PFSK-1 (cell line): ENCODE results near the gene PCDHGA8.

Source experiments
- FOXP2 ChIP-seq: optimal IDR thresholded peaks from 2 replicates; pipeline ENCODE3; 2011; ENCODE audit warnings: borderline replicate concordance, control low read depth, inconsistent platforms; ENCODE audit not compliant: insufficient read depth; ENCODE audit errors: extremely low read length, extremely low read depth
- POLR2AphosphoS5 ChIP-seq: IDR thresholded peaks from 2 replicates; pipeline ENCODE4 v1.6.1; 2012; ENCODE audit warnings: low read depth, mild to moderate bottlenecking, control low read depth, low read length, moderate library complexity
- SIN3A ChIP-seq: IDR thresholded peaks from 2 replicates; pipeline ENCODE4 v1.6.1; 2012; ENCODE audit warnings: mild to moderate bottlenecking, low read length, moderate library complexity, borderline replicate concordance; ENCODE audit not compliant: insufficient read depth
- TAF1 ChIP-seq: IDR thresholded peaks from 2 replicates; pipeline ENCODE4 v1.6.1; 2012; ENCODE audit warnings: low read length, control low read depth, borderline replicate concordance; ENCODE audit not compliant: insufficient read depth
- TF ChIP-seq, protein P1 (sequence below), 2 experiments: IDR thresholded peaks; 2 replicates each; pipeline versions ENCODE4 v1.6.1 to v1.8.0; 2011 to 2012; ENCODE audit warnings: low read depth in 2 of 2, low read length in 2 of 2, control low read depth in 1 of 2, inconsistent platforms in 1 of 2, mild to moderate bottlenecking in 1 of 2, moderate library complexity in 1 of 2; ENCODE audit not compliant: insufficient read depth in 1 of 2

Gene PCDHGA8

DNA sequence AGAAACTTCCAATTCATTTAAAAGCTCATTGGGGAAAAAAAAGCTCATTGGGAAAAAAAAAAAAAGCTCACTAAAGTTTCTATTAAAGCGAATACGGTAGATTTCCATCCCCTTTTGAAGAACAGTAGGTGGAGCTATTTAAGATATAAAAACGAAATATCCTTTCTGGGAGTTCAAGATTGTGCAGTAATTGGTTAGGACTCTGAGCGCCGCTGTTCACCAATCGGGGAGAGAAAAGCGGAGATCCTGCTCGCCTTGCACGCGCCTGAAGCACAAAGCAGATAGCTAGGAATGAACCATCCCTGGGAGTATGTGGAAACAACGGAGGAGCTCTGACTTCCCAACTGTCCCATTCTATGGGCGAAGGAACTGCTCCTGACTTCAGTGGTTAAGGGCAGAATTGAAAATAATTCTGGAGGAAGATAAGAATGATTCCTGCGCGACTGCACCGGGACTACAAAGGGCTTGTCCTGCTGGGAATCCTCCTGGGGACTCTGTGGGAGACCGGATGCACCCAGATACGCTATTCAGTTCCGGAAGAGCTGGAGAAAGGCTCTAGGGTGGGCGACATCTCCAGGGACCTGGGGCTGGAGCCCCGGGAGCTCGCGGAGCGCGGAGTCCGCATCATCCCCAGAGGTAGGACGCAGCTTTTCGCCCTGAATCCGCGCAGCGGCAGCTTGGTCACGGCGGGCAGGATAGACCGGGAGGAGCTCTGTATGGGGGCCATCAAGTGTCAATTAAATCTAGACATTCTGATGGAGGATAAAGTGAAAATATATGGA, 38.1 kb downstream of the PCDHGA8 start, which contains the start of gene PCDHGA12:
TSS of gene PCDHGA12 (plus strand) at position 176 of the 782 bp plus-strand sequence. CDS start at position 429, 253 bp downstream.
- TF ChIP-seq TAF1 (no peak), SIN3A (no peak), FOXP2 (no peak), POLR2AphosphoS5 (no peak)
- TF ChIP-seq, protein P1, sequence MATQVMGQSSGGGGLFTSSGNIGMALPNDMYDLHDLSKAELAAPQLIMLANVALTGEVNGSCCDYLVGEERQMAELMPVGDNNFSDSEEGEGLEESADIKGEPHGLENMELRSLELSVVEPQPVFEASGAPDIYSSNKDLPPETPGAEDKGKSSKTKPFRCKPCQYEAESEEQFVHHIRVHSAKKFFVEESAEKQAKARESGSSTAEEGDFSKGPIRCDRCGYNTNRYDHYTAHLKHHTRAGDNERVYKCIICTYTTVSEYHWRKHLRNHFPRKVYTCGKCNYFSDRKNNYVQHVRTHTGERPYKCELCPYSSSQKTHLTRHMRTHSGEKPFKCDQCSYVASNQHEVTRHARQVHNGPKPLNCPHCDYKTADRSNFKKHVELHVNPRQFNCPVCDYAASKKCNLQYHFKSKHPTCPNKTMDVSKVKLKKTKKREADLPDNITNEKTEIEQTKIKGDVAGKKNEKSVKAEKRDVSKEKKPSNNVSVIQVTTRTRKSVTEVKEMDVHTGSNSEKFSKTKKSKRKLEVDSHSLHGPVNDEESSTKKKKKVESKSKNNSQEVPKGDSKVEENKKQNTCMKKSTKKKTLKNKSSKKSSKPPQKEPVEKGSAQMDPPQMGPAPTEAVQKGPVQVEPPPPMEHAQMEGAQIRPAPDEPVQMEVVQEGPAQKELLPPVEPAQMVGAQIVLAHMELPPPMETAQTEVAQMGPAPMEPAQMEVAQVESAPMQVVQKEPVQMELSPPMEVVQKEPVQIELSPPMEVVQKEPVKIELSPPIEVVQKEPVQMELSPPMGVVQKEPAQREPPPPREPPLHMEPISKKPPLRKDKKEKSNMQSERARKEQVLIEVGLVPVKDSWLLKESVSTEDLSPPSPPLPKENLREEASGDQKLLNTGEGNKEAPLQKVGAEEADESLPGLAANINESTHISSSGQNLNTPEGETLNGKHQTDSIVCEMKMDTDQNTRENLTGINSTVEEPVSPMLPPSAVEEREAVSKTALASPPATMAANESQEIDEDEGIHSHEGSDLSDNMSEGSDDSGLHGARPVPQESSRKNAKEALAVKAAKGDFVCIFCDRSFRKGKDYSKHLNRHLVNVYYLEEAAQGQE (IDR thresholded peaks at IDR 0.05; ENCODE audit: insufficient read depth in 1 of 2, low read depth in 2 of 2, low read length in 2 of 2), result no peak

GRCh38 chr5:141431286-141431685, 38.9 kb downstream of the PCDHGA8 start:
- TF ChIP-seq FOXP2, result no peak
- no peak for TF ChIP-seq SIN3A

DNA sequence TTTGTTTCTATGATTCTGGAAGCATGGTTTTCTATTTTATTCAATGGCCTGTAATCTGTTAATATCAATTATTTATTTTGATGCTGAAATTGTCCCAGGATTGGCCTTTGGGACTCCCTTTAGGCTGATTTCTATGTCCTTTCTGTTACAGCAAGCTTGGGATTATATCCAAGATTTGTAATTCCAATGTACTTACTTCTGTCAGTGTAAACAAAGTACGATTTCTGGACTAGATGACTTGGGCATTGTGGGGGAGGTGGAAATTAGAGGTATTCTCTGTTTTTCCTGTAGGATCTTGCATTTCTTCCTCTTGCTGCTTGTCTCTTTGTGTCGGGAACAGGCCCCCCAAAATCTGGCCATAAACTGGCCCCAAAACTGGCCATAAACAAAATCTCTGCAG, 41.6 kb downstream of the PCDHGA8 start:
- TF ChIP-seq TAF1 (no peak), SIN3A (no peak)

DNA sequence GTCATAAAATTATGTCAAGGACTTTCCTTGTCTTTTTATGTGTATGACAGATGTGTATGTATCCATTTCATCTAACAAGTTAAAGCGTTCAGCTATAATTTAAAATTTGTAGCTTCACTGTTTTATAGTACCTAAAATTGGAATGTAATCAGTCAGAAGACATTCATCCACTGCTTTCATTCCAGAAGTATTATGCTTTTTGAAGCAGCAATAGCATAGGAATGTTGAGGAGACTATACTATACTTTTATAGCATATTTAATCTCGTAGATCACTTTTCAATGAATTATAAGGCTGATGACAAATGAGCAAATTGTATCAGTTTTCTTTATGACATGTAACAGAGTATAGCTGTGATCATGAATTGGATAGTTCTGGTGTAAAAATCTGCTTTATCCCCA, 44.8 kb downstream of the PCDHGA8 start:
- no peak for TF ChIP-seq TAF1
- TF ChIP-seq POLR2AphosphoS5, result no peak
- no peak for TF ChIP-seq FOXP2
- no peak for TF ChIP-seq SIN3A
- TF ChIP-seq, protein P1 (IDR thresholded peaks at IDR 0.05; ENCODE audit: insufficient read depth in 1 of 2, low read depth in 2 of 2, low read length in 2 of 2), result no peak

- no peak for TF ChIP-seq SIN3A
- TF ChIP-seq POLR2AphosphoS5, result no peak
- TF ChIP-seq, protein P1 (IDR thresholded peaks at IDR 0.05; ENCODE audit: insufficient read depth in 1 of 2, low read depth in 2 of 2, low read length in 2 of 2), result no peak
- TF ChIP-seq TAF1, result no peak
- TF ChIP-seq FOXP2, result no peak
These were observed 47.1 kb downstream of the PCDHGA8 start for GRCh38 chr5:141439411-141440141.

DNA sequence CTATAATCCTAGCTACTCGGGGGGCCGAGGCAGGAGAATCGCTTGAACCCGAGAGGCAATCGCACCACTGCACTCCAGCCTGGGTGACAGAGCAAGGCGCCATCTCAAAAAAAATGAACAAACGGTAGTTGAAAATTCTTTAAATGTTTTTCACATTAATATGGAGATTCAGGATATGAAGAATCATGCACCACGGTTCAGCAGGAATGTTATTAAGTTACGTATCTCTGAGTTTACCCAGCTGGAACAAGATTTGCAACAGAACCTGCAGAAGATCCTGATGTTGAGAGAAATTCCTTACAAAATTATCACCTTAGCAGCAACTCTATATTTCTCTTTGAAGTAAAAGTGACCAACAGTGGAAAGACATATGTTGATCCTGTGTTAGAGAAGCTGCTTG, 47.9 kb downstream of the PCDHGA8 start:
- TF ChIP-seq, protein P1 (IDR thresholded peaks at IDR 0.05; ENCODE audit: insufficient read depth in 1 of 2, low read depth in 2 of 2, low read length in 2 of 2), result no peak
- TF ChIP-seq FOXP2 (no peak), SIN3A (no peak), TAF1 (no peak), POLR2AphosphoS5 (no peak)
